ENCODE results near the gene TTC7B.

The TTC7B gene

GRCh38 chr14:90791486-90791885, 24.7 kb downstream of the TTC7B start:
- TF ChIP-seq, protein P1, sequence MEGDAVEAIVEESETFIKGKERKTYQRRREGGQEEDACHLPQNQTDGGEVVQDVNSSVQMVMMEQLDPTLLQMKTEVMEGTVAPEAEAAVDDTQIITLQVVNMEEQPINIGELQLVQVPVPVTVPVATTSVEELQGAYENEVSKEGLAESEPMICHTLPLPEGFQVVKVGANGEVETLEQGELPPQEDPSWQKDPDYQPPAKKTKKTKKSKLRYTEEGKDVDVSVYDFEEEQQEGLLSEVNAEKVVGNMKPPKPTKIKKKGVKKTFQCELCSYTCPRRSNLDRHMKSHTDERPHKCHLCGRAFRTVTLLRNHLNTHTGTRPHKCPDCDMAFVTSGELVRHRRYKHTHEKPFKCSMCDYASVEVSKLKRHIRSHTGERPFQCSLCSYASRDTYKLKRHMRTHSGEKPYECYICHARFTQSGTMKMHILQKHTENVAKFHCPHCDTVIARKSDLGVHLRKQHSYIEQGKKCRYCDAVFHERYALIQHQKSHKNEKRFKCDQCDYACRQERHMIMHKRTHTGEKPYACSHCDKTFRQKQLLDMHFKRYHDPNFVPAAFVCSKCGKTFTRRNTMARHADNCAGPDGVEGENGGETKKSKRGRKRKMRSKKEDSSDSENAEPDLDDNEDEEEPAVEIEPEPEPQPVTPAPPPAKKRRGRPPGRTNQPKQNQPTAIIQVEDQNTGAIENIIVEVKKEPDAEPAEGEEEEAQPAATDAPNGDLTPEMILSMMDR (IDR thresholded peaks at IDR 0.05; ENCODE audit: insufficient read depth, low read length, missing control alignments), result no peak
- no peak for DNase-seq (ENCODE audit: low read depth, low spot score)
- no peak overlapping the region for H3K4me3 ChIP-seq (ENCODE audit: low read depth, low read length)
- POLR2A ChIA-PET, result no interaction called here
- CTCF ChIA-PET, result no interaction called here

DNA sequence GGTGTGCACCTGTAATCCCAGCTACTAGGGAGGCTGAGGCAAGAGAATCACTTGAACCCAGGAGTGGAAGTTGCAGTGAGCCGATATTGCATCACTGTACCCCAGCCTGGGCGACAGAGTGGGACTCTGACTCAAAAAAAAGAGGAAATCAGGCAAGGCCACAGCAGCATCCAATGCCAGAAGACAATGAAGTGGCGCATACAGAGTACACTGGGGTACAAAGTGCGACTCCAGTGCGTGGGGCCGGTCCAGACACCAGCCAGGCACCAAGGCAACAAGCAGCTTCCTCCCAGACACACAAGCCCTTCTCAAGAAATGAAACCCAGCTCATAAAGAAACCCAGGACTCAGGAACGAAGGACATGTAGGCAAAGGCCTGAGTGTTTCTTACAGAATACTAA, 28.2 kb downstream of the TTC7B start:
- POLR2A ChIA-PET, result no interaction called here
- H3K4me3 ChIP-seq (ENCODE audit: low read depth, low read length), result no peak overlapping the region
- CTCF ChIA-PET, result interaction anchor here (0.8 to 1.8 kb wide), 4 partner anchors 9 to 389 kb away, joined by 3 to 7 read pairs (median 4); no protein-coding TSS in a partner anchor
- DNase-seq (ENCODE audit: low read depth, low spot score), result no peak
- TF ChIP-seq, protein P1 (IDR thresholded peaks at IDR 0.05; ENCODE audit: insufficient read depth, low read length, missing control alignments), result no peak

GRCh38 chr14:90785876-90786450, 30.3 kb downstream of the TTC7B start:
- CTCF ChIA-PET, result interaction anchor here (0.6 to 3.9 kb wide), 5 partner anchors 10 to 386 kb away, joined by 3 to 24 read pairs (median 4); partner anchors contain the start of gene TTC7B

DNA sequence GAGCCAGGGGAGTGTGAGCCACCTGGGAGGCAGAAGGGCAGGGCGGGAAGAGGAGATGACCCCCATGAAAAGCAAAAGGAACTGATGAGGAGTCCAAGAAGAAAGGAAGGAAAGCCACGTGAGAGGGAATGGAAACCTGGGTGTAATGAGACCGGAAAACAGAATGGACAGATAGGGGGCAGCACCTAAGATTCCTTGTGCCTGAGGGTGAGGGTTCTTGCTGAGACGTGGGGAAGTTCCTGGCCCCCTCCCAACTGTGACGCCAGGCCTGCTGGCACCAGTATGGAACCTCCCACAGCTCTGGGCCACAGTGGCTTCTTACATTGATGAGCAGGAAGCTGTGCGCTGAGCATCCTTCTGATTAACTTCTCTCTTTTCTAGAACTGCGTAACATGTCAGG, 30.8 kb downstream of the TTC7B start:
- ChIA-PET POLR2A (no interaction called here), CTCF (interaction anchor here (0.6 to 3.9 kb wide), 5 partner anchors 10 to 31 kb away, joined by 3 to 24 read pairs (median 4); partner anchors contain the start of gene TTC7B)
- H3K4me3 ChIP-seq (ENCODE audit: low read depth, low read length), result no peak overlapping the region
- TF ChIP-seq, protein P1 (IDR thresholded peaks at IDR 0.05; ENCODE audit: insufficient read depth, low read length, missing control alignments), result no peak
- no peak for DNase-seq (ENCODE audit: low read depth, low spot score)

More at GRCh38 chr14:90785876-90786450, 30.3 kb downstream of the TTC7B start:
- POLR2A ChIA-PET, result no interaction called here
- no peak for DNase-seq (ENCODE audit: low read depth, low spot score)
- H3K4me3 ChIP-seq (ENCODE audit: low read depth, low read length), result no peak overlapping the region
- TF ChIP-seq, protein P1 (IDR thresholded peaks at IDR 0.05; ENCODE audit: insufficient read depth, low read length, missing control alignments), result no peak

DNA sequence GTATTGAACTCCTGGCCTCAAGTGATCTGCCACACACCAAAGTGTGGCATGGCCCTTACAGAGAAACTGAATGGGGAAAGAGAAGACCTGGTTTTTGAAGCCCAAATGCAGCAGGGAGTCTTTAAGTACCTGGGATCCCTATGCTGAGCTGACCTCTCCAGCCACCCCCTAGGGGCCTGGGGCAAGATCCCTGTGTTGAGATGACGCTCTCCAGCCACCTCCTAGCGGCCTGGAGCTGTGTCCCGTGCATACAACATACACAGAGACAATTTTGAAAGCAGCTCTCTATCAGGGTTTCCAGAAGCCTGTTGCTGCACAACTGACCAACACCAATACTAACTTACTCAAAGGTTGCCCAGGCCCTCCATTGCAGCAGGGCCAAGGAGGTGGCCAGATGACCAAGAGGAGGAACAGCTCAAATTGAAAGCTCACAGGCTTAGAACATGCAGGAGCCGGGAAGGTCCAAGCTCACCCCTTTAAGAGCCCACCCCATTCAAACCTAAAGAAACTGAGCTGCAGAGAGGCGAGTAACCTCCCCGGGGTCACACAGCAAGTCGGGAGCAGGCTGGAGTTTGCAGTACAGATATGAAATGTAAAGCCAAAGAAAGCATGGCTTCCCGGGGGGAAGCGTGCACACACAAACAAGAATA, 31.5 kb downstream of the TTC7B start:
- TF ChIP-seq, protein P1 (IDR thresholded peaks at IDR 0.05; ENCODE audit: insufficient read depth, low read length, missing control alignments), result no peak
- no peak overlapping the region for H3K4me3 ChIP-seq (ENCODE audit: low read depth, low read length)
- CTCF ChIA-PET, result interaction anchor here (1.1 to 3.9 kb wide), 4 partner anchors 12 to 32 kb away, joined by 3 to 24 read pairs (median 8); partner anchors contain the start of gene TTC7B
- POLR2A ChIA-PET, result interaction anchor here (0.6 kb wide), 1 partner anchor 57 kb away, joined by 5 read pairs; no protein-coding TSS in a partner anchor
- DNase-seq (ENCODE audit: low read depth, low spot score), result no peak

GRCh38 chr14:90783344-90783743, 32.9 kb downstream of the TTC7B start:
- no peak for DNase-seq (ENCODE audit: low read depth, low spot score)
- ChIA-PET CTCF (interaction anchor here (1.7 to 6.4 kb wide), 2 partner anchors 23 to 381 kb away, joined by 4 to 46 read pairs; no protein-coding TSS in a partner anchor), POLR2A (no interaction called here)
- no peak overlapping the region for H3K4me3 ChIP-seq (ENCODE audit: low read depth, low read length)
- TF ChIP-seq, protein P1 (IDR thresholded peaks at IDR 0.05; ENCODE audit: insufficient read depth, low read length, missing control alignments), result no peak
